ENCODE results near the gene ELMO3.
A peak's percentile ranks its signal among the peaks of the same experiment; 100 is the strongest.

ELMO3 gene

DNA sequence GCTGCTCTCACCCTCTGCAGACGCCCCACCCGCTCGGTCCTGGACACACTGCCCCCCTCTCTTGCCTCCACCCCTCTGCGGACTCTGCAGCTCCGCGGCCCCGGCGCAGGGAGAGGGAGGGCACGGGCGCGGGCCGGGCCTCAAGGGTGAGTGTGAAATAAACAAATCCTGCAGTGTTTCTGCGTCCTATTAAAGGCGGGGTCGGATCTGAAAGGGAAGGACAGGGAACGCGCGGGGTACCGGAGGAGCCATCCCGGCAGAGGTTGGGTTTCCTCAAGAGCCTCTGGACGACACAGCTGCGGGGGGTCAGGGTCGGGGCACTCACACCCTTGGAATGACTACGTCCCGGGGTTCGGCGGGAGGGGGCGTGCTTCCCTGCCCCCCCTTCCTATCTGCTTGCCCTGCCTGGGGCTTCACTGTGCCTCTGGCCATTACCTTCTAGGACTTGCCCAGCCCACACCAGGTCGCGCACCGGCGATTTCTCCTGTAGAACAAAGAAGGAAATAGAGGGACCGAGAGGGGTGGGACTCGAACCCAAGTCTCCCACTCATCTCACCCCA lies 34.9 kb upstream of the ELMO3 start:
- no peak for DNase-seq

DNA sequence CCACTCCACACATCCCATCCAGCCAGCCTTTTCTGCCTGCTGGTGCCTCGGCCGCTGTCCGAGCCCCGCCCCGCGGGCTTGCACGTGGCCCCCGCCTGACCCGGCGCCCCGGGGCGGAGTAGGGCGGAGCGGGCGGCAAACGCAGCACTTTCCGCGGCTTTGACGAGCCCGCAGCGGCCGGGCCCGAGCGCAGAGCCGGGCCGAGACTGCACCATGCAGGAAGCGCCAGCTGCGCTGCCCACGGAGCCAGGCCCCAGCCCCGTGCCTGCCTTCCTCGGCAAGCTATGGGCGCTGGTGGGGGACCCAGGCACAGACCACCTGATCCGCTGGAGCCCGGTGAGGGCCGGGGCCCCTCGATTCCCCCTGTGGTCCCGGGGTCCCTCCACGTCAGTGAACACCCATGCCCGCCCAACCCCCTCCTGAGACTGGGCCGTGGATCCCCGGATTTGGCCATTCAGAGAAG lies 34.3 kb upstream of the ELMO3 start, which contains the start of gene HSF4:
Gene HSF4 (plus strand): TSS at position 147 of the 463 bp plus-strand sequence. CDS start 67 bp downstream, at position 214.
- no peak for DNase-seq

DNA sequence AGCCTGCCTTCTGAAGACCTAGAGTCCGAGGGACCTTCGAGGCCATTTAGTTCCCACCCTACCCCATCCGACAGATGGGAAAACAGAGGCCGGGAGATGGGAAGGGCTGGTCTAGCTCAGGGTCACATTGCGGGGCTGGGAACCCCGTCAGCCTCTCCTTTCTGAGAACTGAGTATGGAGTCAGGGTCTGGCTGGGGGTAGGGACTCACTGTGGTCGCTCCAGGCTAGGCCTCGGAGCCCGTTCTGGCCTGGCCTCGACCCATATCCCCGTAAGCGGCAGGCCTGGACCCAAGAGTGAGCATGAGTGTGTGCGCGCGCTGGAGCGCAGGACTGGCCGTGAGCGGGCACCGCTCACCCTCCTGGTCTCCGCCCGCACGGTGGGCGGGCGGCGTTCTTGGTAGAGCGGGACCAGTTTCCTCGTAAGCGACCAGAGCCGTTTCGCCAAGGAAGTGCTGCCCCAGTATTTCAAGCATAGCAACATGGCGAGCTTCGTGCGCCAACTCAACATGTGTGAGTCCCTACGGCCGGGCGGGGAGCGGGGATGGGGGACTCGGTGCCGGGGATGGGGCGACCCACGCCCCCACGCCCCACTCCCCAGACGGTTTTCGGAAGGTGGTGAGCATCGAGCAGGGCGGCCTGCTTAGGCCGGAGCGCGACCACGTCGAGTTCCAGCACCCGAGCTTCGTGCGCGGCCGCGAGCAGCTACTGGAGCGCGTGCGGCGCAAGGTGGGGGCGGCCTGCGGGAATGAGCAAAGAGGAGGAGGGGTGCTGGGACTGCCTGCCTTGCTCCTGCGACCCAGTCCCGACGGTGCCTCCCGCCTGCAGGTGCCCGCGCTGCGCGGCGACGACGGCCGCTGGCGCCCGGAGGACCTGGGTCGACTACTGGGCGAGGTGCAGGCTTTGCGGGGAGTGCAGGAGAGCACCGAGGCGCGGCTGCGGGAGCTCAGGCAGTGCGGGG lies 33.5 kb upstream of the ELMO3 start:
- no peak for DNase-seq

DNA sequence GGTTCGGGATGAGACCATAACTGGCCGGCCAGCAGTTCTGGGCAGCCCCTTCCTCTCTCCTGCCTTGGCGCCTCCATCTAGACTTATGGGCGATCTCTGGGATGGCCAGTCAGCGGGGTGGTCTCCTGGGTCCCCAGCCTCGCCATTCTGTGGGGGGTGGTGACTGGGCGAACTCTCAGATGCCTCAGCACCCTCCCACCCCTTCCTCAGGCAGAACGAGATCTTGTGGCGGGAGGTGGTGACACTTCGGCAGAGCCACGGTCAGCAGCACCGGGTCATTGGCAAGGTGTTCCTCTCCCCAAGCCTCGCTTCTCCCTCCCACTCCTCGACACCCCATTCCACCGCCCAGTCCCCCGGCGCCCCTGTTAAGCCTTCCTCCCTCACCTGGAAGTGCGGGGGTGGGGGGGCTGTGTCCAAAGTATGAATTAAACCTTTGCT lies 32.8 kb upstream of the ELMO3 start:
- DNase-seq: no peak

DNA sequence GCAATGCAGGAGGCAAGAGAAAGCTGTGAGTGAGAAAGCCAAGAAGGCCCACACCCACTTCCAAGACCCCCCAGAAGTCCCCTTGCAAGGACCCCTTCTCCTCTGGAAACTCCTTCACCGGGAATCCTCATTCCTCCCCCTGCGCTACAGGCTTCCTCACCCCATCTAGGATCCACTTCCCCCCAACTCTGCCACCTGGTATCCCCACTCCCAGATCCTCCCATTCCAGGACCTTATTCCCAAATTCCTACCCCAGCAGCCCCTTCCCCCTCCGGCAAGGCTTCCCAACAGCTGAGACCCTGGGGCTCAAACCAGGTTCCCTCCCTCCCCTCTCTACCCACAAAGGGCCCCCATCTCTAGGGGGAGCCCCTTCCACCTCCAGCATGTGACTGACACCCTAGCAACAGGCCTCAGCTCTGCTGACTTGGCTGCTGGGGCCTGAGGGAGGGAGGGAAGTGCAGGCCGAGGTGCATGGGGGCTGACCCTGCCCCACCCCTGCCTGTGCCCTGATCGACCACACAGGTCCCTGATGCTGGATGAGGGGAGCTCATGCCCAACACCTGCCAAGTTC lies 32.2 kb upstream of the ELMO3 start:
- no peak for DNase-seq

DNA sequence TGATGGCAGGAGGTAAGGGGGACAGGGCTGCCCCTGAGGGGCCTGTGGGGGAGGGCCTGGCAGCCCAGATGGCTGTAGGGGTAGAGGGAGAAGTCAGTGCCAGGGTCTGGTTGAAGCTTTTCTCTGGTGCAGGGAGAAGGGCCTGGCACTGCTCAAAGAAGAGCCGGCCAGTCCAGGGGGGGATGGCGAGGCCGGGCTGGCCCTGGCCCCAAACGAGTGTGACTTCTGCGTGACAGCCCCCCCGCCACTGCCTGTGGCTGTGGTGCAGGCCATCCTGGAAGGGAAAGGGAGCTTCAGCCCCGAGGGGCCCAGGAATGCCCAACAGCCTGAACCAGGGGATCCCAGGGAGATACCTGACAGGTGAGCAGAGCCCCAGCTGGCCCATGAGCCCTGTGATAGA lies 31.3 kb upstream of the ELMO3 start:
- no peak for DNase-seq

DNA sequence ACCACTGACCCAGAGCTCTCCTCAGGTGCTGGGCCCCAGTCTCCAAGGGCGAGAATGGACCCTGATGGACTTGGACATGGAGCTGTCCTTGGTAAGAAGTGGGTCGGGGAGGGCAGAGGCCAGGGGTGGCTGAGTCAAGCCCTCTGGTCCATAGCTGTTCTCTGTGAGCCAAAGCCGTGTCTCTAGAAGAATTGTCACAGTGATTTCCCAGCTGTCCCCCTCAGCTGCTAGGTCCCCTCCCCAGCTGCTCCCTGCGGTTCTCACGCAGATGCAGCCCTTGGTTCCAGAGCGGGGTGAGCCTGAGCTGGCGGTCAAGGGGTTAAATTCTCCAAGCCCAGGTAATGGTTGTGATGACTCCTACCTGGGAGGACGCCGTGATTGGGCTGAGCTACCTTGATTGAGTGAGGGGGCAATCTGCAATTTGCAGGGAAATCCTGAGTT lies 29.9 kb upstream of the ELMO3 start:
- DNase-seq: no peak

DNA sequence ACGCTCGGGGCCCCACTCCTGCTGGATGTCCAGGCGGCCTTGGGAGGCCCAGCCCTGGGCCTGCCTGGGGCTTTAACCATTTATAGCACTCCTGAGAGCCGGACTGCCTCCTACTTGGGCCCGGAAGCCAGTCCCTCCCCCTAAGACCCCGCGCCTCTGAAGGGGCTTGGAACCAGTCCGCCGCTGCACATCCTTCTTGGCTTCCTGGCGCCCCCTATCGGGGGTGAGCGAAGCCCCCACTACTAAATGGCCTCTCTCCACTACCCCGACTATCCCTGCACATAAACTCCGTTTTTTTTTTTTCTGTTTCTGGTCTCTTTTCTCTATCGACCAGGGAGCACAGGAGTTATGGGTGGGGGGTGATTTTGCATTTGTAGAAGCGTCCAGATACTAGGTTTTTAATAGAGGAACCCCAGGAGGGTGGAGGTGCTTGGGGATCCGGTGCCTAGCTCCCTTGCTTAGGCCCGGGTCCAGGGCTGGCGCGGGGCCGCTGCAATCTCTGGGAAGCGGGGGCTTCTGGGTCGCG lies 29.2 kb upstream of the ELMO3 start:
- no peak for DNase-seq

DNA sequence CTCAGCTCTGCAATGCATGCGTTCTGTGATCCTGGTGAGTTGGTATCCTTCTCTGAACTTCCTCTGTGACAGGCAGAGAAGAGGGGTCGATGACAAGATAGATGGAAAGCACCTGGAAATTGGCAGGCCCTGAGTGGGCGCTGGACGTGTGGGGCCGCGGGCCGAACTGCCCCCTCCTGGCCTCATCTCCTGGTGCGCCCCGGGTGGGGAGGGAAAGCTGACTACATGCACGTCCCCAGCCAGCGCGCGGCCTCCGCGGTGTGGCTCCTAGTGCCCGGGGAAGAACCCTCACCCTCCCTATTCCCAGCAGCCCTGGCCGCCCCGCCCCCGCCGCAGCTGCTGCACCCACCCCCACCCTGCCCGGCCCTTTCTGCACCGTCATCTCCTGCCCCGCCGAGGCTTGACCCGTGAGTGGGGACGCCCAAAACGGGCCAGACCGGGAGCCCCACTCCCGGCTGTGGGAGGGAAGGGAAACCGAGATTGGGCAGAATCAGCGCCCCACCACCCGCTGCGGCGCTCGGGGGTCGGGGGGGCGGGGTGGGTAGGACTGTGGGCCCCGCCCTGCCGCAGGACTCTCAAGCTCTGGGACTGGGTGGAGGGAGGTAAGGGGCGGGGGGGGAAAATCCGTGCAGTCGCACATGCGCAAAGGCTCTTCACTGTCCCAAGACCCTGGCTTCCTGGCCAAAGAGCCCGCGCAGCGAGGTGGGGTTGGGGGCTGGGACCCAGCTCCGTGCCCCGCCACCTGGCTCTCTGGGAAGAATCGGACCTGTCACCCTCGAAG lies 28.6 kb upstream of the ELMO3 start, which contains the start of gene NOL3:
Gene NOL3 (plus strand): TSS at position 371 of the 781 bp plus-strand sequence.
- peak; percentile 60 for DNase-seq

DNA sequence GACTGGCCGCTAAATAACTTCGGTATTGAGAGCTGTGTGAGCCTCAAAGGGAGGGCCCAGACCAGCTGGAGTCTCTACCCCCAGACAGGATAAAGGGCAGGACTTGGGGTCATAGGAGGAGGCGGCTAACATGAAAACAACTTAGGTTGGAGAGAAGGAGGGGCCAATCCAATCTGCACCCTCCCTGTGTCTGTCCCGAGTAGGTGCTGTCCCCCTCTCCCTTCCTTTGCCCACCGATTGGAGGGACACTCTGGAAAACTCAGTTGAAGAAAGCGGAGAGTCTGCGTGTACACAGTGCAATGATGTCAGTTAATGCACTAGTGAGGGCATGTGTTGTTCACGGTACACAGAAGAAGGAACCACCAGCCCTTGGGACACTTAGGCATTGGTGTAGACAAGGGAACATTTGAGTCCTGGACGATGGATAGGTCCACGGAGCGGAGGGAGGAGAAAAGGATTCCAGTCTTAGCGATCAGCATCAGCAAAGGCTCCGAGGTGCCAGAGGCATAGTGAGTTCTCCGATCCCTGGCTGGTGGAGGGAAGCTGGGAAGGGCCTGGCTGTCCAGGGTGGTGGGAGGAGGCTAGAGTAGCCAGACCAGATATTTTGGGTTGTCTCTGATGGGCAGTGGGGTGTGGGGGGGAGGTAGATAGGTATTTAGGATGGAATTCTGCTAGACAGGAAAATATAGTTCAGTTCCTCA lies 27.8 kb upstream of the ELMO3 start:
- no peak for DNase-seq

DNA sequence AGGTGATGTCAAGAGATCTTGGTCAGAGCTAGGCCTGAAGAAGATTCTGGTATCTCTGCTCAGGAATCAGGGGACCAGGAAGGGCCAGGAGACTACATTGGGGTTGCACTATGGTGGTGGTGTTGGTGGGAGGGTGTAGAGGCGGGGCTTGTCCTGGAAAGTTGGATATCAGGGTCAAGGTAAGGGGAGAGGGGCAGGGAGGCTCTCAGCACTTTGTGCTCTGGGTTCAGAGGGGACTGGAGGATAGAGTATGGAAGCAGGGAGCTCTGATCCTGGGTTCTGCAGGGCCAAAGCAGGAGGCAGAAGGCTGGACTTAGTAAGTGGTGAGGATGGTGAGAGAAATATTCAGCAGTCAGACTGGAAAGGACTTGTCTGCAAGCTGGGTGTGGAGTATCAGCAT lies 25.6 kb upstream of the ELMO3 start:
- DNase-seq: no peak

DNA sequence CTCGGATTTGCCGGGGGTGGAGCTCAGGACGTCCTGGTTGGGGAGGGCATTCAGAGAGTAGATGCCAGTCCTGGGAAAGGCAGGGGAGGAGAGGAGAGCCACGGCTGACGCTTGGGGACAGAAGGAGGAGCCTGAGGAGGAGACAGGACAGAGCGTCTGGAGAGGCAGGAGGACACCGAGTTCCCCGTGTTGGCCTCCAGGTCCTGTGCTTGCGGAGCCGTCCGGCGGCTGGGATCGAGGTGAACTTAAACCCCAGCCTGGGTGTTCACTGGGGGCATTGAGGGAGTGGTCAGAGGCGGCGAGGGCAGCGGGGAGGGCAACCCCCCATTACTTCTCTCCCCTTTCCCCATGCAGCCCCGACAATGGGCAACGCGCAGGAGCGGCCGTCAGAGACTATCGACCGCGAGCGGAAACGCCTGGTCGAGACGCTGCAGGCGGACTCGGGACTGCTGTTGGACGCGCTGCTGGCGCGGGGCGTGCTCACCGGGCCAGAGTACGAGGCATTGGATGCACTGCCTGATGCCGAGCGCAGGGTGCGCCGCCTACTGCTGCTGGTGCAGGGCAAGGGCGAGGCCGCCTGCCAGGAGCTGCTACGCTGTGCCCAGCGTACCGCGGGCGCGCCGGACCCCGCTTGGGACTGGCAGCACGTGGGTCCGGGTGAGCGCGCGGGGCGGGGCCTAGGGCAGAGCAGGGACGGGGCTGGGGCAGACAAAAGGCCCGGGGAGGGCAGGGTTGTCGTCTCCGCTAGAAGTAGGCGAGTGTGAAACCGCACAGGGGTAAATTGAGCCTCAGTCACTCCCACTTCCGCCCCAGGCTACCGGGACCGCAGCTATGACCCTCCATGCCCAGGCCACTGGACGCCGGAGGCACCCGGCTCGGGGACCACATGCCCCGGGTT lies 24.9 kb upstream of the ELMO3 start:
- peak; percentile 29 for DNase-seq

DNA sequence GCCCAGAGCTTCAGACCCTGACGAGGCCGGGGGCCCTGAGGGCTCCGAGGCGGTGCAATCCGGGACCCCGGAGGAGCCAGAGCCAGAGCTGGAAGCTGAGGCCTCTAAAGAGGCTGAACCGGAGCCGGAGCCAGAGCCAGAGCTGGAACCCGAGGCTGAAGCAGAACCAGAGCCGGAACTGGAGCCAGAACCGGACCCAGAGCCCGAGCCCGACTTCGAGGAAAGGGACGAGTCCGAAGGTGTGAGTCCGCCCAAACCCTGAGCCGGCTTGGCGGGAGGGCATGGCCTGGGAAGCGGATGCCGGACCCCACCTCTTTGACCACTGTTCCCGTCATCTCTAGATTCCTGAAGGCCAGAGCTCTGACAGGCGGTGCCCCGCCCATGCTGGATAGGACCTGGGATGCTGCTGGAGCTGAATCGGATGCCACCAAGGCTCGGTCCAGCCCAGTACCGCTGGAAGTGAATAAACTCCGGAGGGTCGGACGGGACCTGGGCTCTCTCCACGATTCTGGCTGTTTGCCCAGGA lies 24.2 kb upstream of the ELMO3 start:
- DNase-seq: no peak

DNA sequence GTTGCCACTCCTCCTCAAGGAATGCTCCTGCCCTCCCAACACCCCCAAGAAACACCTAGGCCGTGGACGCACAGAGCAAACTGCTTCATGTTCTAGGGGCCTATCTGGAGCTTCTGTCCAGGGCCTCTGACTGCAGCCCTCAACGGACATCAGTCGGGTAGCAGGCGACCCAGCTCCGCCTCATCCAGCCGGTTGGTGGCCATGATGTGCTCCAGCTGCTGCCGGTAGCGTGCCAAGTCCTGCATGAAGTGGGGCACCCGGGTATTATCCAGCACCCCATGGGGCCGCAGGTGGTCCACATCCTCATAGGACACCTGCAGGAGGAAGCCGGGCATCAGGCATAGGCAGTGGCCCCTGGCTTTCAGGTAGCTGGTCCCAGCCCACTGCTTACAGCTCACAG lies 22.3 kb upstream of the ELMO3 start:
- no peak for DNase-seq

DNA sequence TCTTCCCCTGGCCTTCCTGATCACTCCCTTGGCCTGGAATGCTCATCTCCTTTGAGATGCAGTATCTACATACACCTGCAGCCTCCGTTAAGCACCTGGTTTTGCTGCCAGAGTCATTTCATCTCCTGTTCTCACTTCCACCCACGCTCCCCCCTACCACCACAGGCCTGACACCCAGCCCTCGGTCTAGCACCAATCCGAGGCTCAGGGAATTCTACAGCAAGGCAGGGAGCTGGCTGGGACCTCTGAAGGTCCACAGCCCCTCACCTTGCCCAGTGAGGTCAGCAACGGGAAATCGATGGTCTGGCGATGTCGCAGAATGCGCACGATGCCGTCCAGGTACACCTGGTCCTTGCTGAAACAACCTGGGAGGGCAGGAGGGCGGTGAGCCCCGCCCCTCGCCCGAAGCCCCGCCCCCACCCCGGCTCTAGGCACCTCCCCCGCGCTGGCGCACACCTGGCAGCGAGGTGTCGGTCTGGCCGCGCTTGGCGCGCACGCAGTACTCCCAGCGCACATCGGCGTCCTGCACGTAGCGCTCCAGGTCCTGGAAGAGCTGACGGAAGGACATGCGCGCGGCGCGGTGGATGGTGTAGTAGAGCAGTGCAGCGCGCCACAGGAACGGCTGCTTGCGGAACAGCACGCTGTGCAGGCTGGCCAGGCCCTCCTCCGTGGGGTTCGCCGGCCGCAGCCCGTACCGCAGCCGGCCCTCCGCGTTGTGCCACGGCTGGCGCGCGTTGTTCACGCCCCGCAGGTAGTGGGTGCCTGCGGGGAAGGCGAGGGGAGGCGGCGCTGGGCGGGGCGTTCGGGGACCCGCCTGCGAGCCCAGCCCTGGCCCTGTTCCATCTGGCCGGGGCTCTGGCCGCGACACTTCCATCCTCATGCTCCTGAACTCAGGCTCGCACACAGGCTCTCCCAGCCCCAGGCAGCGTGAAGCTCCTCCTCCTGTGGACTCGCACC lies 20.9 kb upstream of the ELMO3 start:
- DNase-seq: no peak

DNA sequence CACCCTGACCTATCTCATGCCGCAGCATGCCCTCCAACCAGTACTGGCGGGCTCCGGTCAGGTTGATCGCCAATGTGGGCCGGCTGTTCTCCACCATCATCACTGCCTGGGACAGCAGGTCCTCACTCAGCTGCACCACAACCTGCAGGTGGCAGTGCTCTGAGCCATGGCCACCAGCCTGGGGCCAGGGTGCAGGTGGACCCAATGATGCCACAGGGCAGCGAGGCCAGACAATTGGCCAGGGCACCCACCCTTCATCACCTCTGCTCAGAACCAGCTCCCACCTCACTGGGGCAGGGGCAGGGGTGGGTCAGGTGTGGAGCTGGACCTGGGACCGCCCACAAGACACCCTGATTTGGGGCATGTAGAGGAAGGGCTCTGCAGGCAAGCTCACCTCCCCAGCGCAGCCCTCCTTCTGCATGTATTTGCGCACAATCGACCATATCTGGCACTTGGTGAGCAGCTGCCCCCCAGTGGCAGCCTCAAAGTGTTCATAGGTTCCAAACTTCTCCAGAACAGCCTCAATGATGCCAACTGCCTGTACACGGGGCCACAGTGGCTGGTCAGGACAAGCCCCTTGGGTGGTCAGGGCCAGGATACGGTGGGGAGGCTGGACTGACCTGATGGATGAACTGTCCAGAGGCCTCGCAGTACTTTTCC lies 19.4 kb upstream of the ELMO3 start:
- DNase-seq: no peak

DNA sequence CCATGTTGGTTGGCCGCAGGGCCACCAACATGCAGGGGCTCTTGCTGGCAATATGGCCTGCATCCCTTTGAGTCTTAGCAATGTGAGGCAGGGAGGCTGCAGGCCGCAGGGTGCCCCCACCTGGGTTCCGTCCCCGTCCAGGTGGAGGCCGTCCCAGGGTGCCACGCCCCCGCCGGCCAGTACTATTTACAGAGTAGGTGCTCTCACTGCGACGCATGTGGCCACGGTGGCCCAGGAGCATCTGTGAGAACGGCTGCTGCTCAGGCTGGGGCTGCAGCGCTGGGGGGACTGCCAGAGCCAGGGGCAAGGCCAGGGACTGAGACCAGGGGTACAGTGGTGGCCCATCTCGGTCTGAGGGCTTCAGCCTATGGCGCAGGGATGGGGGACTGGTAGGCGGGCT lies 18.8 kb upstream of the ELMO3 start:
- no peak for DNase-seq

DNA sequence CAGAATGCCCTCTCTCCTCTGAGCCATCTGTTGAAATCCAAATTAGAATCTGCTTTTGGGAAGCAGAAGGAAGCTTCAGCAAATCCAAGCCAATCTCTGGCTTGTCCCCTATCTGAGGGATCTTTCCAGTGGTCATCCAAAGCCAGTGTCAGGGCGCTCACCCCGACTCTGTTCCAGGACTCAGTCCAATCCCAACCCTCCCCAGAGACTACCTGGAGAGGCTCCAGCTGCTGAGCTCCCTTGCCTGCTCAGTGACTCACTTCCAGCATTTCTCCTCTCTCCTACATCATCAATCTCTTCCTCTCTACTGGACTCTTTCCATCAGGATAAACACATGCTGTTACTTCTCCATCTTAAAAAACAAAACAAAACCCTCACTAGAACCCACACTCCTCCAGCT lies 17.6 kb upstream of the ELMO3 start:
- DNase-seq: no peak

DNA sequence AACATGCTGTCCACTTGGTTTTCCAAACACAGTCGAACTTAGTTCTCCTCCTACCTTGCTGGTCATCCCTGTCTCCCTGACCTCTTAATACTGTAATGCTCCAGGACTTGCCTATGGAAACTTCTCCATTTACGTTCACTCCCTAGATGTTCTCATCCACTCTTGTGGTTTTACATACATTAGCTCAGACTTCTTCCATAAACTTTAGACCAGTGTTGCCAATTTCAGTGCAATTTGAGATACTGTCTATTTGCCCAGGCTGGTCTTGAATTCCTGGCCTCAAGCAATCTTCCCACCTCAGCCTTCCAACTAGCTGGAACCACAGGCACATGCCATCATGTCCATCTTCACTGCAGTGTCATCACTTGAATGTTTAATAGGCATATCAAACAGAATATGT lies 16.6 kb upstream of the ELMO3 start:
- no peak for DNase-seq

Data from GOT3 (cell line).